ENCODE results near the gene CCDC86.

The CCDC86 gene

GRCh38 chr11:60879971-60880588 lies 38.2 kb downstream of the CCDC86 start:
- no peak for TF ChIP-seq CTCF (IDR thresholded peaks at IDR 0.05; ENCODE audit: extremely low read depth, insufficient read depth, missing control alignments)
- in situ Hi-C loops (cut with MboI; ENCODE audit: low pct_unique_long_range_greater_than_20kb, low sequenced_read_pairs, unreplicated experiment), result loop anchor here (10.0 kb wide), 1 partner anchor 45 kb away; no protein-coding TSS in a partner anchor
- DNase-seq (ENCODE audit: low spot score), result no peak

- DNase-seq (ENCODE audit: low spot score), result no peak
- in situ Hi-C loops (cut with MboI; ENCODE audit: low pct_unique_long_range_greater_than_20kb, low sequenced_read_pairs, unreplicated experiment), result loop anchor here (10.0 kb wide), 1 partner anchor 46 kb away; no protein-coding TSS in a partner anchor
Measured at GRCh38 chr11:60880643-60881282, 38.9 kb downstream of the CCDC86 start.

GRCh38 chr11:60887556-60887955 lies 45.6 kb downstream of the CCDC86 start:
- DNase-seq (ENCODE audit: low spot score), result peak; percentile 39
- in situ Hi-C loops (cut with MboI; ENCODE audit: low pct_unique_long_range_greater_than_20kb, low sequenced_read_pairs, unreplicated experiment), result loop anchor here (10.0 kb wide), 1 partner anchor 53 kb away; no protein-coding TSS in a partner anchor

More at GRCh38 chr11:60880643-60881282, 38.9 kb downstream of the CCDC86 start:
- no peak for TF ChIP-seq CTCF (IDR thresholded peaks at IDR 0.05; ENCODE audit: extremely low read depth, insufficient read depth, missing control alignments)

GRCh38 chr11:60889869-60890311 lies 48.0 kb downstream of the CCDC86 start:
- in situ Hi-C loops (cut with MboI; ENCODE audit: low pct_unique_long_range_greater_than_20kb, low sequenced_read_pairs, unreplicated experiment), result loop anchor here (10.0 kb wide), 1 partner anchor 55 kb away; no protein-coding TSS in a partner anchor
- DNase-seq (ENCODE audit: low spot score), result no peak

More at GRCh38 chr11:60887556-60887955, 45.6 kb downstream of the CCDC86 start:
- TF ChIP-seq CTCF (IDR thresholded peaks at IDR 0.05; ENCODE audit: extremely low read depth, insufficient read depth, missing control alignments), result peak; percentile 52

GRCh38 chr11:60890696-60891095 lies 48.8 kb downstream of the CCDC86 start:
- no peak for DNase-seq (ENCODE audit: low spot score)
- TF ChIP-seq CTCF (IDR thresholded peaks at IDR 0.05; ENCODE audit: extremely low read depth, insufficient read depth, missing control alignments), result no peak
- in situ Hi-C loops (cut with MboI; ENCODE audit: low pct_unique_long_range_greater_than_20kb, low sequenced_read_pairs, unreplicated experiment), result no loop called here

More at GRCh38 chr11:60889869-60890311, 48.0 kb downstream of the CCDC86 start:
- no peak for TF ChIP-seq CTCF (IDR thresholded peaks at IDR 0.05; ENCODE audit: extremely low read depth, insufficient read depth, missing control alignments)

- in situ Hi-C loops (cut with MboI; ENCODE audit: low pct_unique_long_range_greater_than_20kb, low sequenced_read_pairs, unreplicated experiment), result no loop called here
- DNase-seq (ENCODE audit: low spot score), result no peak
- TF ChIP-seq CTCF (IDR thresholded peaks at IDR 0.05; ENCODE audit: extremely low read depth, insufficient read depth, missing control alignments), result no peak
Measured at GRCh38 chr11:60891103-60891741, 49.3 kb downstream of the CCDC86 start.
